Neural progenitor cell (in vitro differentiated cells): ENCODE data around the gene MAST3. TPM values are rescaled to one million over a fixed set of nuclear protein-coding genes. Genes with fewer than 3 reads are reported as not detected.
A peak's percentile ranks its signal among the peaks of the same experiment; 100 is the strongest.

Experiments used
- DNase-seq: peaks from one replicate; pipeline ENCODE4 v3.0.0-alpha.2; 2016; ENCODE audit warnings: low spot score
- H2AFZ ChIP-seq: fragments of 200-600 bp; sonication (generic); replicated peaks from 2 replicates; pipeline ENCODE4 v1.6.1; 2016; ENCODE audit warnings: antibody characterized with exemption
- H3F3A ChIP-seq: fragments of 200-600 bp; sonication (generic); 2 replicates; pipeline ENCODE4 v1.6.1; 2016; ENCODE audit warnings: antibody characterized with exemption, low read depth
- H3K27ac ChIP-seq: fragments of 200-600 bp; sonication (generic); 2 replicates; pipeline ENCODE4 v1.5.1; 2016; ENCODE audit warnings: mild to moderate bottlenecking
- H3K27me3 ChIP-seq: fragments of 200-600 bp; sonication (generic); 2 replicates; pipeline ENCODE4 v1.6.1; 2016; ENCODE audit warnings: mild to moderate bottlenecking, moderate library complexity
- H3K36me3 ChIP-seq: fragments of 200-600 bp; sonication (generic); 2 replicates; pipeline ENCODE4 v1.5.1; 2016
- H3K4me1 ChIP-seq: fragments of 200-600 bp; sonication (generic); 2 replicates; pipeline ENCODE4 v1.6.1; 2016; ENCODE audit warnings: mixed run types
- H3K4me2 ChIP-seq: fragments of 200-600 bp; sonication (generic); 2 replicates; pipeline ENCODE4 v1.6.1; 2016
- H3K4me3 ChIP-seq: fragments of 200-600 bp; sonication (generic); 2 replicates; pipeline ENCODE4 v1.5.1; 2016
- H3K79me2 ChIP-seq: fragments of 200-600 bp; sonication (generic); 2 replicates; pipeline ENCODE4 v1.6.1; 2016; ENCODE audit warnings: low read depth
- H3K9ac ChIP-seq: fragments of 200-600 bp; sonication (generic); 2 replicates; pipeline ENCODE4 v1.6.1; 2016
- H3K9me3 ChIP-seq: fragments of 200-600 bp; sonication (generic); 2 replicates; pipeline ENCODE4 v1.5.1; 2016; ENCODE audit warnings: low read depth
- H4K20me1 ChIP-seq: fragments of 200-600 bp; sonication (generic); 2 replicates; pipeline ENCODE4 v1.6.1; 2016; ENCODE audit warnings: low read depth
- H3K27ac Mint-ChIP-seq: 3 replicates; pipeline ENCODE4 v1.8.0; 2021; ENCODE audit warnings: mixed read lengths
- H3K27me3 Mint-ChIP-seq: 2 replicates; pipeline ENCODE4 v1.8.0; 2022; ENCODE audit warnings: low read depth, mild to moderate bottlenecking, inconsistent platforms, moderate library complexity, mixed read lengths; ENCODE audit not compliant: insufficient read depth
- H3K36me3 Mint-ChIP-seq: 3 replicates; pipeline ENCODE4 v1.8.0; 2021; ENCODE audit warnings: mixed read lengths
- H3K4me1 Mint-ChIP-seq: 3 replicates; pipeline ENCODE4 v1.8.0; 2021; ENCODE audit warnings: mixed read lengths
- H3K4me3 Mint-ChIP-seq: 3 replicates; pipeline ENCODE4 v1.8.0; 2021; ENCODE audit warnings: mild to moderate bottlenecking, moderate library complexity, mixed read lengths
- H3K9me3 Mint-ChIP-seq: 3 replicates; pipeline ENCODE4 v1.8.0; 2020; ENCODE audit warnings: mixed read lengths
- CTCF ChIP-seq: fragments of 200-600 bp; sonication (generic); IDR thresholded peaks from 2 replicates; pipeline ENCODE4 v1.5.1; 2017; ENCODE audit warnings: antibody characterized with exemption, mild to moderate bottlenecking
- EZH2 ChIP-seq: fragments of 200-600 bp; sonication (generic); IDR thresholded peaks from 2 replicates; pipeline ENCODE4 v1.6.1; 2017; ENCODE audit warnings: antibody characterized with exemption, mild to moderate bottlenecking, moderate library complexity
- EZH2phosphoT487 ChIP-seq: fragments of 200-600 bp; sonication (generic); IDR thresholded peaks from 2 replicates; pipeline ENCODE4 v1.6.1; 2017; ENCODE audit warnings: antibody characterized with exemption
- total RNA-seq: library from RNA; depleted of rRNA; stranded (reverse); fragments of >200 nt; gene quantifications from 2 replicates; pipeline ENCODE4 v1.2.3, GENCODE V29; 2015; ENCODE audit warnings: low replicate concordance

MAST3 gene
- total RNA-seq, 1 donor from 2014 or later = 2.1 TPM

GRCh38 chr19:18185538-18185937, 88.0 kb downstream of the MAST3 start:
- Histone ChIP-seq H3K79me2 (no peaks in the 10 kb centered on the region), H3K4me1 (no peaks in the 10 kb centered on the region), H3K27ac (no peak overlapping the region), H3K36me3 (no peaks in the 10 kb centered on the region), H3K9me3 (no peaks in the 10 kb centered on the region), H4K20me1 (no peaks in the 10 kb centered on the region), H3F3A (peaks cover 7% of the 10 kb centered on the region), H3K4me3 (no peak overlapping the region), H3K9ac (no peak overlapping the region), H2AFZ (no peak overlapping the region), H3K4me2 (no peak overlapping the region), H3K27me3 (no peaks in the 10 kb centered on the region)
- H3K4me3 Mint-ChIP-seq = no peak overlapping the region
- TF ChIP-seq EZH2phosphoT487 (no peak), EZH2 (no peak), CTCF (no peak)
- H3K9me3 Mint-ChIP-seq = no peaks in the 10 kb centered on the region
- H3K27ac Mint-ChIP-seq = peak overlapping the region; percentile 72
- H3K27me3 Mint-ChIP-seq = peaks cover 8% of the 10 kb centered on the region
- peak; percentile 34 for DNase-seq
- no peaks in the 10 kb centered on the region for H3K36me3 Mint-ChIP-seq
- H3K4me1 Mint-ChIP-seq = peaks cover 5% of the 10 kb centered on the region

GRCh38 chr19:18190278-18190677, 92.7 kb downstream of the MAST3 start:
- Histone ChIP-seq H3K4me1 (peaks cover 10% of the 10 kb centered on the region), H2AFZ (no peak overlapping the region), H3K4me3 (no peak overlapping the region), H4K20me1 (peaks cover 18% of the 10 kb centered on the region), H3K9me3 (no peaks in the 10 kb centered on the region), H3K4me2 (no peak overlapping the region), H3K36me3 (no peaks in the 10 kb centered on the region), H3K27me3 (no peaks in the 10 kb centered on the region), H3K79me2 (peaks cover 8% of the 10 kb centered on the region), H3K27ac (no peak overlapping the region), H3F3A (peaks cover 29% of the 10 kb centered on the region), H3K9ac (no peak overlapping the region)
- no peak for TF ChIP-seq EZH2
- no peak for TF ChIP-seq EZH2phosphoT487
- no peak for TF ChIP-seq CTCF
- peaks cover 9% of the 10 kb centered on the region for H3K27me3 Mint-ChIP-seq
- no peaks in the 10 kb centered on the region for H3K9me3 Mint-ChIP-seq
- DNase-seq = no peak
- H3K36me3 Mint-ChIP-seq = no peaks in the 10 kb centered on the region
- H3K27ac Mint-ChIP-seq = peak overlapping the region; percentile 58
- peaks cover 24% of the 10 kb centered on the region for H3K4me1 Mint-ChIP-seq
- H3K4me3 Mint-ChIP-seq = no peak overlapping the region

- no peaks in the 10 kb centered on the region for H3K27me3 ChIP-seq
- H3K27me3 Mint-ChIP-seq = peaks cover 7% of the 10 kb centered on the region
- peak overlapping the region; percentile 64 for H3K27ac Mint-ChIP-seq
- TF ChIP-seq EZH2 = no peak
- no peak for TF ChIP-seq CTCF
- no peak for TF ChIP-seq EZH2phosphoT487
- H3K4me1 Mint-ChIP-seq = peaks cover 19% of the 10 kb centered on the region
- peaks cover 8% of the 10 kb centered on the region for H3K79me2 ChIP-seq
- no peaks in the 10 kb centered on the region for H3K36me3 Mint-ChIP-seq
- H3K9me3 Mint-ChIP-seq = no peaks in the 10 kb centered on the region
- H3K4me1 ChIP-seq = peaks cover 10% of the 10 kb centered on the region
- no peaks in the 10 kb centered on the region for H3K36me3 ChIP-seq
- no peak overlapping the region for H3K9ac ChIP-seq
- H3K4me2 ChIP-seq = peak overlapping the region; percentile 68
- no peak for DNase-seq
- no peaks in the 10 kb centered on the region for H3K9me3 ChIP-seq
- H3K4me3 Mint-ChIP-seq = peak overlapping the region; percentile 91
- peaks cover 18% of the 10 kb centered on the region for H4K20me1 ChIP-seq
- H3K4me3 ChIP-seq = no peak overlapping the region
- H3K27ac ChIP-seq = peak overlapping the region; percentile 76
- peaks cover 22% of the 10 kb centered on the region for H3F3A ChIP-seq
- H2AFZ ChIP-seq = no peak overlapping the region
These were observed 94.1 kb downstream of the MAST3 start for GRCh38 chr19:18191640-18192062.
